ENCODE data around the gene OR8A1.
"Not testable (repeated sequence)": the region's sequence is repeated elsewhere in the genome, so short reads cannot be mapped to it uniquely, and the experiment has no call there.

OR8A1 gene

DNA sequence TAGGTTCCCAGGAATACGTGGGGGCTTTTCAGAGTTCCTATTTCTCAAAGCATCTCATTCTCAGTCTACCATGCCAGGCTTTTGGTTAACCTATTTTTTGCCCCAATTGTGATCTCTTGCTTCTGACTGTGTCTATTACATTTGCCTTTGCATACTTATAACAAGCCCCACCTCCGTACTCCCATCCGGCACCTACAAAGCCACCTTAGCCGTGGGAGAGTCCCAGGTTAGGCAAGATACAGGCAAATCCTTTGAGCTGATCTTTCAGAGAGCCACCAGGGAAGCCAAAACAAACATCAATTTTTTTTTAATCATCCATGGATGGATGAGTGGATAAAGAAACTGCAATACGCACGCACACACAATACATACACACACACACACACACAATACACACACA is 22.8 kb downstream of the OR8A1 start:
- DNase-seq (ENCODE audit: extremely low read depth in 1 of 2, low read depth in 1 of 2), result no peak

DNA sequence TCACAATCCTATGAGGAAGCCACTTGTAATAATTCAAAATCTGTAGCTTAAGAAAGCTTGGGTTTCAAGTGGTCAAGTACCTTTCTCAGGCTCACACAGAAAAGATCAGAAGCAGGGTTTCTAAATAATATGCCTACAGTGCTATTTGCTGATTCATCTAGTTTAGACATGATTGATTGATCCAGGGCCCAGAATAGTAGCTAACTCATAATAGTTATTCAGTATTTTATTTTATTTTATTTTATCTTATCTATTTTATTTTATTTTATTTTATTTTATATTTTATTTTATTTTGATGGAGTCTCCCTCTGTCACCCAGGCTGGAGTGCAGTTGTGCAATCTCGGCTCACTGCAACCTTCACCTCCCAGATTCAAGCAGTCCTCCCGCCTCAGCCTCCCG is 25.5 kb downstream of the OR8A1 start:
- no peak for DNase-seq (ENCODE audit: extremely low read depth in 1 of 2, low read depth in 1 of 2)

DNA sequence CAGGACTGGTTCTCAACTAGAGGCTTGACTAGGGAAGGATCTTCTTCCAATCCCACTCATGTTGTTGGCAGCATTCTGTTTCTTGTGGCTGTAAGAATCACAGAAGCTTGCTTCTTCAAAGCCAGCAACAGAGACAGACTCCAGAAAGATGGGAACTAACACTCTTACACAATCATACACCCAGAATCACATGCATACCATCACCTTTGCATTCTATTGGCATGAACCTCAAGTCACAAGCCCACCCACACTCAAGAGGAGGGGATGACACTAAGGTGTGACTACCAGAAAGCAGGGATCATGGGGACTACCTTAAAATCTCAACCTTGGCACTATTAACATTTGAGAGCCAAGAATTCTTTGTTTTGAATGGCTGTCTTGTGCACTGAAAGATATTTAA is 27.8 kb downstream of the OR8A1 start:
- no peak for DNase-seq (ENCODE audit: extremely low read depth in 1 of 2, low read depth in 1 of 2)

DNA sequence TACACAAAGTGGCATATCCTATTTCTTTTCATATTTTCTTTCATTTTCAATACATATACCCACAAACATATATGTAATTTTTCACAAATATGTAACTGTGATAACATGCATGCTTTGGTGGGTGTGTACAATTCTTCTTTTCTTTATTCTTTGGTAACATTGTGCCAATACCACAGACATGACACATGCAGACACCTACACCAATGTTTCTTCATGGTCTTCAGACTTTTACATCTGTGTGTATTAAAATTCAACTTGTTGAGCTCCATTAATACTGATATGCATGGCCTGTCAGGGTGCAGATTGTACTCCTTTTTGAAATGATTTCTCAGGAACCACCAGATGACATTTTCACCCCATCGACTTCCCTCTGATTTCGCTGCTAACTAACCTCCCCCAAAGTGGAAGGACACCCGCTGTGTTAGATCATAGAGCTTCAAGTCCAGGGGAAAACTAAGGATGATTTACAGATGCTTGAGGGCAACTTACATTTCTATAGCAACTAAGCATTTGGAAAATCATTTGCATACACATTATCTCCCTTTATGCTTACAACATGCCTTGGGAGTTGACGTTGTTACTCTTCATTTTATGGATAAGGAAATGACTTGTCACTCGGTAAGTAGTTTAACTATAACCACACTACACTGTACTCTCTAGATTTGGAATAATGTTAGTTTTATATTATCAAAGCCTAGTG is 31.0 kb downstream of the OR8A1 start:
- no peak for DNase-seq (ENCODE audit: extremely low read depth in 1 of 2, low read depth in 1 of 2)

DNA sequence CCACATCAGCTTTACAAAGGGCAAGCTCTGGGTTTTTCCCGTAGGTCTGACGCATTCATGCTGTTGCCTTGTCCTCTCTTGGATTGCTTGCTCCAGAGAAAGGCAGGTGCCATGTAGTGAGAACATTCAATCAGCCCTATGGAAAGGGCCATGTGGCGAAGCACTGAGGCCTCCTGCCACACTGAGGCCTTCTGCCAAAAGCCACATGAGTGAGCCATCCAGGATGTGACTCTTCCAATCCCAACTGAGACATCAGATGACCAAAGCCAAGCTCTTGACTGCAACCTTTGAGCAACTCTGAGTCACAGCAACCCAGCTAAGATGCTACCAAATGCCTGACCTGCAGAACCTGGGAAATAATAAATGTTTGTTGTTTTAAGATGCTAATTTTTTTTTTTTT is 32.4 kb downstream of the OR8A1 start:
- DNase-seq (ENCODE audit: extremely low read depth in 1 of 2, low read depth in 1 of 2), result no peak

DNA sequence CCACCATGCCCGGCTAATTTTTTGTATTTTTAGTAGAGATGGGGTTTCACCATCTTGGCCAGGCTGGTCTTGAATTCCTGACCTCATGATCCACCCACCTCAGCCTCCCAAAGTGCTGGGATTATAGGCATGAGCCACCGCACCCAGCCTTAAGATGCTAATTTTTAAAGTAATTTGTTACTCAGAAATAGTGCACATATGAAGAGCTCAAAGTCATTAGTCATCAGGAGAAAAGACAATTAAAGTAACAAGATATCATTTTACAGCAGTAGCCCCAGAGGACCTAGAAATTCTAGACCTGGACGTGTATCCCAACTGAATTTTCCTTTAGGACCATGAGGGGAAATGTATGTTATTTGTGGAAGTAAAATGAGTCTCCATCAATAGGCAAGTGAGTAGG is 32.9 kb downstream of the OR8A1 start:
- not testable (repeated sequence) for DNase-seq (ENCODE audit: extremely low read depth in 1 of 2, low read depth in 1 of 2)

DNA sequence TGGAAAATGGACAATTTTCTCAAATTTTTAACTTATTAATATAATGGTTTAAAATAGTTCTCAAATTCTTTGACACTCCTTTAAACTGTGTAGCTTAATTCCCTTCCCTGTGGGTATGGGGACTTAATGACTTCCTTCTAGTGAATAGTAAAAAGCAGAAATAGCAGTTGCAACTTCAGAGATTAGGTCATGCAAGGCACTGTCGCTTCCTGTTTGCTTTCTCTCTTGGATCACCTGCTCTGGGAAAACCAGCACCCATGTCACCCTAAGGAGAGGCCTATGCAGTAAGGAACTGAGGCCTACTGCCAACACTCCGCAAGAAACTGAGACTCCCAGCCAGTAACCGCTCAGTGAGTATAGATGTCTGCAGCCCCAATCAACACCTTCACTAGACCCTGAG is 35.9 kb downstream of the OR8A1 start:
- DNase-seq (ENCODE audit: extremely low read depth in 1 of 2, low read depth in 1 of 2), result no peak

DNA sequence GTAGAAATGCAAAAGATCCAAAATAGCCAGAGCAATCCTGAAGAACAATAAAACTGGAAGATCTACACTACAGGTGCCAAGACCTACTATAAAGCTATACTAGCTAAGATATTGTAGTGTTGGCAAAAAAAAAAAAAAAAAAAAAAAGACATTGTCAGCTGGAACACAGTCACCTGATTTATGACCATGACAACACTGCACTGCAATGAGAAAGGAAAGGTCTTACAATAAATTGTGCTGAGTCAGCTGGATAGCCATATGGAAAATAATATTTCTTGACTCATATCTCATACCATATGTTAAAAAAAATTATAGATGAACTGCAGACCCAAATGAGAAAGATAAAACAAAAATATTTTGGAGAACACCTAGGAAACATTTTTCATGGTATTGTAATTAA is 38.4 kb downstream of the OR8A1 start:
- DNase-seq (ENCODE audit: extremely low read depth in 1 of 2, low read depth in 1 of 2), result no peak

DNA sequence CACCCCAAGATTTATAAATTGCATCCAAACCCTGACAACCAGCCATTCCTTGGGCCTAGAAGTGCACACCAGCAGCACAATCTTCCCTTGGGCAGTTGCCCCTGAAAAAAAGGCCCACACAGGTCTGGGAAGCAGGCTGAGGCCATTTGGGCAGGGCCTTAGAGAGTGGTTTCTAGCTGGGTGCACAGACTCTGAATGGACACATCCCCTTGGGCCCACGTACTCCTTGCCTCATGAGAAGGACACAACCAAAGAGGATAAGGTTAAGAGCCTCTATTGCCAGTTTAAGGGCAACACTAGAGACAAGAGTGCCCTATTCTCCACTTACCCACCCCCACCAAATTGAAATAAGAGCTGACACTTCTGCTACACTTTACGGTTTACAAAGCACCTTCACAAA is 40.5 kb downstream of the OR8A1 start:
- DNase-seq (ENCODE audit: extremely low read depth in 1 of 2, low read depth in 1 of 2), result no peak

DNA sequence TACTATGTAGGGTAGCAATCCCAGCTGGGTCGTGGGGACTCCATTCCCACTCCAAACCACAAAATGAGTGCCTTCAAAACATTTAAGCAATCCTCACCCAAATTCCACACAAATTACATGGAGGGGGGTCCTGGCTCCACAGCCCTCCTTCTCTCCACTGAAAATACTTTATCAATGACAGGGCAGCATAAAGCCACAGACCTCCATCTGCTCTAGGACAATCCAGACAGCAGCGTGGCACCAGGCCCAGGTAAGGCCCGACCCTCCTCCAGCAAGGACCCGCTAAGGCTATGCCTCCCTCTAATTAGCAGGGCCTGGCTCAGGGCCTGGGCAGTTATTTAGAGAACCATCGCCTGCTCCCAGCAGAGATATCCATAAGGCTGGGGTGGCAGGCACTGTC is 41.3 kb downstream of the OR8A1 start, which contains the start of gene PANX3:
Gene PANX3, plus strand, starts transcription at position 365 of the 400 bp plus-strand sequence. CDS start 129 bp downstream, outside the sequence.
- DNase-seq (ENCODE audit: extremely low read depth in 1 of 2, low read depth in 1 of 2), result no peak

DNA sequence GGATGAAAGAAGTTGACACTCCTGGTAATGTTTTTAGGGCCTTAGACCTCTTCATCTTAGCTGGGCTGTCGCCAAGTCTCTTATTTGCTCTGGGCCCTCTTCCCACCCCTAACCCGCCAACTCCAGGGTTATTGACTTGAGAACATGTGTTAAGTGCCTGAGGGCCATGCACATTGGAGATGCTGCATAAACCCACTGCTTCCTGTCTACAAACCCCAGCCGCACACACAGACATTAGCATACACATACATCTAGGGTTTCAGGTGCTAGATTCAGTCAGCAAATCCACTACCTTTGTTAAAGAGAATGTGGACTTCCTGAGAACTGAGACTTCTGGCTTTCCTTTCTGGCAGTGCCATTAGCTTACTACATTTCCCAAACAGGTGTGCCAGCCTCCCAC is 42.2 kb downstream of the OR8A1 start:
- no peak for DNase-seq (ENCODE audit: extremely low read depth in 1 of 2, low read depth in 1 of 2)

DNA sequence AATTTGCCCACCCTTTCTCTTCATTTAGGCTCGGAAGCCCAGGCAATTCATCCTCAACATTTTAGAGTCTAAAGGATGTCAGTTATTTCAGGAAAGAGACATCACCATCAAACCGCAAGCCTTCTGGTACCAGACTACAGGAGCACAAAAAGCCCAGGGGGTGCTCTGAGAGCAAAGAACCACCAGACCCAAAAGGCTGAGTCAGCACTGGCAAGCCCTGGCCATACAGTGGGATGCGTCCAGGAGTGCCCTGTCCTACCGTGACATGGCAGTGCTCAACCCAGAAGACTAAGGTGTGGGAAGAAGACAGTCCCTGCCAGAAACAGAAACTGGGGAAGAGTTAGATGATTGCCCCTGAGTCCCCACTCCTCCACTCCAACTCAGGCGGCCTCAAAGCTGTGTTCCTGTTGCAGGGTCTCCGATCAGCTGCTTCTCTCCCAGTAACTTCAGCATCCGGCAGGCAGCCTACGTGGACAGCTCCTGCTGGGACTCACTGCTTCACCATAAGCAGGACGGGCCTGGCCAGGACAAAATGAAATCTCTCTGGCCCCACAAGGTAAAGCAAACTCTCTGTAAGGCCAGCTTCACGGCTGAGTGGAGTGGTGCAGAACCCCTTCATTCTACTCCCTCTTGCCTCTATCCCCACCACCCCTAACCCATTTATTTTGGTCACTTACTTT is 42.9 kb downstream of the OR8A1 start:
- no peak for DNase-seq (ENCODE audit: extremely low read depth in 1 of 2, low read depth in 1 of 2)

DNA sequence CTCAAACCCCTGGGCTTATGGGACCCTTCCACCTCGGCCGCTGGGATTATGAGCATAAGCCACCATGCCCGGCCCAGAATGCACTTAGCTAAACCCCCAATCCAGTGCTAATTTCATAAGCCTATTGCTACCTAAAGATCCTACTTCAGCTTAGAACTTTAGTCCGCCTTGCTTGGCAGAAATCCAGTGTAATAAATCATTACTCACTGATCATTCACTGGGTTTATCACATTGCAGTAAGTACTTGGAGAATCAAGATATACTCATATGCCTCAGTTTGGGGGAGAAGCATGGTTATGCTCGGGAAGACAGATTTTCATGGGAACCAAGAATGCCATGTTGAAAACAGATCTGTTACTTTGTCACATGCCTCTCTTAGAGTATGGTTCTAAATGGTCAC is 49.1 kb downstream of the OR8A1 start:
- DNase-seq (ENCODE audit: extremely low read depth in 1 of 2, low read depth in 1 of 2), result no peak

Data from stimulated activated CD8-positive, alpha-beta memory T cell treated with anti-CD3 and anti-CD28 coated beads, Interleukin-7, amount 100 ng/mL, for 48 hours (primary cell).